Mesothelial cell of epicardium (in vitro differentiated cells): ENCODE results near the gene HSPA1B. TPM values are rescaled to one million over a fixed set of nuclear protein-coding genes. Genes with fewer than 3 reads are reported as not detected.
"Not testable (repeated sequence)": the region's sequence is repeated elsewhere in the genome, so short reads cannot be mapped to it uniquely, and the experiment has no call there.

Experiments
- DNase-seq, 2 experiments: peaks; one replicate each; pipeline ENCODE4 v3.0.0; 2021; ENCODE audit warnings: low spot score in 2 of 2; ENCODE audit not compliant: unreplicated experiment in 2 of 2
- H3K27ac Mint-ChIP-seq: 2 replicates; pipeline ENCODE4 v1.8.0; 2021; ENCODE audit warnings: mixed read lengths
- H3K27me3 Mint-ChIP-seq: 2 replicates; pipeline ENCODE4 v1.8.0; 2021; ENCODE audit warnings: low read depth, mixed read lengths
- H3K36me3 Mint-ChIP-seq: 2 replicates; pipeline ENCODE4 v1.8.0; 2021; ENCODE audit warnings: mixed read lengths
- H3K4me1 Mint-ChIP-seq: 2 replicates; pipeline ENCODE4 v1.8.0; 2021; ENCODE audit warnings: mixed read lengths
- H3K4me3 Mint-ChIP-seq: 2 replicates; pipeline ENCODE4 v1.8.0; 2021; ENCODE audit warnings: mild to moderate bottlenecking, moderate library complexity, mixed read lengths
- H3K9me3 Mint-ChIP-seq: 2 replicates; pipeline ENCODE4 v1.8.0; 2021; ENCODE audit warnings: mixed read lengths
- total RNA-seq: library from RNA; stranded (reverse); gene quantifications from 3 replicates; pipeline ENCODE4 v1.2.1, GENCODE V29; 2021
- TF ChIP-seq, protein P1 (sequence below): fragments of 200-600 bp; sonication (generic); IDR thresholded peaks from one replicate; pipeline ENCODE4 v1.5.0; 2021; ENCODE audit warnings: antibody characterized with exemption; ENCODE audit not compliant: unreplicated experiment

Gene HSPA1B
- total RNA-seq, 1 donor from 2014 or later, result 105 TPM

GRCh38 chr6:31796993-31797385, 30.5 kb upstream of the HSPA1B start:
- no peak for DNase-seq
- Mint-ChIP-seq H3K36me3 (peaks cover 6% of the 10 kb centered on the region), H3K27me3 (no peaks in the 10 kb centered on the region), H3K4me1 (peaks cover 10% of the 10 kb centered on the region), H3K4me3 (peak overlapping the region; percentile 57), H3K27ac (peak overlapping the region; percentile 68), H3K9me3 (no peaks in the 10 kb centered on the region)
- TF ChIP-seq, protein P1, sequence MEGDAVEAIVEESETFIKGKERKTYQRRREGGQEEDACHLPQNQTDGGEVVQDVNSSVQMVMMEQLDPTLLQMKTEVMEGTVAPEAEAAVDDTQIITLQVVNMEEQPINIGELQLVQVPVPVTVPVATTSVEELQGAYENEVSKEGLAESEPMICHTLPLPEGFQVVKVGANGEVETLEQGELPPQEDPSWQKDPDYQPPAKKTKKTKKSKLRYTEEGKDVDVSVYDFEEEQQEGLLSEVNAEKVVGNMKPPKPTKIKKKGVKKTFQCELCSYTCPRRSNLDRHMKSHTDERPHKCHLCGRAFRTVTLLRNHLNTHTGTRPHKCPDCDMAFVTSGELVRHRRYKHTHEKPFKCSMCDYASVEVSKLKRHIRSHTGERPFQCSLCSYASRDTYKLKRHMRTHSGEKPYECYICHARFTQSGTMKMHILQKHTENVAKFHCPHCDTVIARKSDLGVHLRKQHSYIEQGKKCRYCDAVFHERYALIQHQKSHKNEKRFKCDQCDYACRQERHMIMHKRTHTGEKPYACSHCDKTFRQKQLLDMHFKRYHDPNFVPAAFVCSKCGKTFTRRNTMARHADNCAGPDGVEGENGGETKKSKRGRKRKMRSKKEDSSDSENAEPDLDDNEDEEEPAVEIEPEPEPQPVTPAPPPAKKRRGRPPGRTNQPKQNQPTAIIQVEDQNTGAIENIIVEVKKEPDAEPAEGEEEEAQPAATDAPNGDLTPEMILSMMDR, result no peak

DNA sequence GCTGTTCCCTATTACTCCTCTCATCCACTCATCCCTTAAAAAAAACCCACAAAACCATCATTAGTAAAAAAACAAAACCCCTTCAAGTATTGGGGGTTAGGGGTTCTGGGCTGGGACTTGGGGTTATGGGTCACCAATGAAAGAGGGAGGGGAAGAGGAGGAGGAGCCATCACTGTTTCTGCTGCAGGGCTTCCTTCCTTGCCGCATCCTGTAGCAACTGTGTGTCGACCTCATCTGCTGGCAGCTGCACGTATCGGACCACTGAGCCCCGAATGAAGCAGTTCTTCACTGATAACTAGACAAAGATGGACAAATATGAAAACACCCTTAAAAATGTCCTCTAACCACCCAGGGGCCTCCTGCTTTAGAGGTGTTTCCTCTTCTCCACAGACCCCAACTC, 29.9 kb upstream of the HSPA1B start:
- Mint-ChIP-seq H3K4me1 (peaks cover 10% of the 10 kb centered on the region), H3K4me3 (no peak overlapping the region), H3K27me3 (no peaks in the 10 kb centered on the region), H3K9me3 (no peaks in the 10 kb centered on the region), H3K36me3 (peaks cover 6% of the 10 kb centered on the region), H3K27ac (peak overlapping the region; percentile 64)
- no peak for DNase-seq
- TF ChIP-seq, protein P1, result no peak

DNA sequence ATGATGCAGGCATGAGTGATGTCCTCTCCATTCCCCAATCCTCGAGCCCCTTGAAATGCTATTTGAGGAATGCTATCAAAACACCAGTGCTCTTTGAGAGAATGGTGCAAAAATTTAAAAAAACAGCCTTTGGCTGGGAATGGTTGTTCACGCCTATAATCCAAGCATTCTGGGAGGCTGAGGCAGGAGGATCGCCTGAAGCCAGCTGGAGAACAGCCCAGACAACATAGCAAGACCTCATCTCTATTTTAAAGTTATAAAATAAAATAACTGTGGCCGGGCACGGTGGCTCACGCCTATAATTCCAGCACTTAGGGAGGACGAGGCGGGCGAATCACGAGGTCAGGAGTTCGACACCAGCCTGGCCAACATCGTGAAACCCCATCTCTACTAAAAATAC, 27.8 kb upstream of the HSPA1B start:
- Mint-ChIP-seq H3K4me1 (no peaks in the 10 kb centered on the region), H3K4me3 (no peak overlapping the region), H3K36me3 (peaks cover 6% of the 10 kb centered on the region), H3K27ac (no peak overlapping the region), H3K27me3 (no peaks in the 10 kb centered on the region), H3K9me3 (no peaks in the 10 kb centered on the region)
- no peak for DNase-seq
- TF ChIP-seq, protein P1, result no peak

DNA sequence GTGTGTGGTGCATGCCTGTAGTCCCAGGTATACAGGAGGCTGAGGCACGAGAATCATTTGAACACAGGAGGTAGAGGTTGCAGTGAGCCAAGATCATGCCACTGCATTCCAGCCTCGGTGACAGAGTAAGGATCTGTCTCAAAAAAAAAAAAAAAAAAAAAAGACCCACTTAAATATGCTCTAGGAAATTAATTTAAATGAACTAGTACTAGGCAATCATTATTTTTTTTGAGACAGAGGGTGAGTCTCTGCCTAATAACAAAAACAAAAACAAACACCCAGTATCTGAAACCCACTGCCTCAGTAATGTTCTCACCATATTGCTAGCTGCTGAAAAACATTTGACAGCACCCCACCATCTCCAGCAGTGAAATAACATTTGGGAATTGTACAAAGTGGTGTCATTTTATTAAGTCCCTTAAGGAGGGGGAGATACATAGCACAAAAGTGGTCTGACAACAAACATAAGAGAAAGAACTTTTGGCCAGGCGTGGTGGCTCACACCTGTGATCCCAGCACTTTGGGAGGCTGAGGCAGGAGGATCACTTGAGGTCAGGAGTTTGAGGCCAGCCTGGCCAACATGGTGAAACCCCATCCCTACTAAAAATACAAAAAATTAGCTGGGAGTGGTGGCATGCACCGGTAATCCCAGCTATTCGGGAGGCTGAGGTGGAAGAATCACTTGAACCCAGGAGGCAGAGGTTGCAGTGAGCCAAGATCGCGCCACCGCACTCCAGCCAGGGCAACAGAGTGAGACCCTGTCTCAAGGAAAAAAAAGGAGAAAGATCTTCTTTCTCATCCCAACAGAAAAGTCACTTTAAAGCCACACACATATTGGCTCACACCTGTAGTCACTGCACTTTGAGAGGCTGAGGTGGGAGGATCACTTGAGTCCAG, 26.3 kb upstream of the HSPA1B start:
- not testable (repeated sequence) for H3K27ac Mint-ChIP-seq, H3K4me3 Mint-ChIP-seq, H3K27me3 Mint-ChIP-seq, DNase-seq, H3K36me3 Mint-ChIP-seq, H3K4me1 Mint-ChIP-seq, H3K9me3 Mint-ChIP-seq

GRCh38 chr6:31805939-31806469, 21.5 kb upstream of the HSPA1B start:
- H3K9me3 Mint-ChIP-seq, result no peaks in the 10 kb centered on the region
- peak overlapping the region; percentile 94 for H3K27ac Mint-ChIP-seq
- no peak for DNase-seq
- TF ChIP-seq, protein P1, result no peak
- no peaks in the 10 kb centered on the region for H3K27me3 Mint-ChIP-seq
- H3K36me3 Mint-ChIP-seq, result peaks cover 3% of the 10 kb centered on the region
- peaks cover 11% of the 10 kb centered on the region for H3K4me1 Mint-ChIP-seq
- H3K4me3 Mint-ChIP-seq, result peak overlapping the region; percentile 84
